ENCODE data around the gene PSPH.
"Not testable (repeated sequence)": the region's sequence is repeated elsewhere in the genome, so short reads cannot be mapped to it uniquely, and the experiment has no call there.

Gene PSPH

GRCh38 chr7:56077681-56078080 is 26.4 kb upstream of the PSPH start:
- no peak for TF ChIP-seq CTCF (IDR thresholded peaks at IDR 0.05; ENCODE audit: low read length, missing control alignments)
- DNase-seq (ENCODE audit: low read depth), result no peak
- no peak overlapping the region for H3K4me3 ChIP-seq (replicated peaks; ENCODE audit: low read depth, low read length)

DNA sequence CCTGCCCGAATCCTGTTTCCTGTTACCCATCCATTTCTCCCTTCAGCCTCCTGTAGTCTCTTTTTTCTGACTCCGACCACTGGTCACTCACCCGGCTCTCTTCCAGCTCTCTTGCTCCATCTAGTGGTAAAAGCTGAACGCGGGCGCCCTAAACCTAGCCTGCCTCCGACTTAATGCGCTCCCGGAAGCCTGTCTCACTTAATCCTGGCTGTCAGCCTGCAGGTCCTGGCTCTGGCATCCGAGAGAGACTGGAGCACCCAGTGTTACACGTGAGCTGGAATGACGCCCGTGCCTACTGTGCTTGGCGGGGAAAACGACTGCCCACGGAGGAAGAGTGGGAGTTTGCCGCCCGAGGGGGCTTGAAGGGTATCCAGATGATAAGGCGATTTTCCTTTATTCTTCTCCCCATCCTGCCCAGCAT is 23.1 kb upstream of the PSPH start:
- H3K4me3 ChIP-seq (replicated peaks; ENCODE audit: low read depth, low read length), result no peak overlapping the region
- TF ChIP-seq CTCF (IDR thresholded peaks at IDR 0.05; ENCODE audit: low read length, missing control alignments), result peak; percentile 88
- peak; percentile 88 for DNase-seq (ENCODE audit: low read depth)

GRCh38 chr7:56066376-56066775 is 15.1 kb upstream of the PSPH start:
- not testable (repeated sequence) for H3K4me3 ChIP-seq (replicated peaks; ENCODE audit: low read depth, low read length); DNase-seq (ENCODE audit: low read depth)

DNA sequence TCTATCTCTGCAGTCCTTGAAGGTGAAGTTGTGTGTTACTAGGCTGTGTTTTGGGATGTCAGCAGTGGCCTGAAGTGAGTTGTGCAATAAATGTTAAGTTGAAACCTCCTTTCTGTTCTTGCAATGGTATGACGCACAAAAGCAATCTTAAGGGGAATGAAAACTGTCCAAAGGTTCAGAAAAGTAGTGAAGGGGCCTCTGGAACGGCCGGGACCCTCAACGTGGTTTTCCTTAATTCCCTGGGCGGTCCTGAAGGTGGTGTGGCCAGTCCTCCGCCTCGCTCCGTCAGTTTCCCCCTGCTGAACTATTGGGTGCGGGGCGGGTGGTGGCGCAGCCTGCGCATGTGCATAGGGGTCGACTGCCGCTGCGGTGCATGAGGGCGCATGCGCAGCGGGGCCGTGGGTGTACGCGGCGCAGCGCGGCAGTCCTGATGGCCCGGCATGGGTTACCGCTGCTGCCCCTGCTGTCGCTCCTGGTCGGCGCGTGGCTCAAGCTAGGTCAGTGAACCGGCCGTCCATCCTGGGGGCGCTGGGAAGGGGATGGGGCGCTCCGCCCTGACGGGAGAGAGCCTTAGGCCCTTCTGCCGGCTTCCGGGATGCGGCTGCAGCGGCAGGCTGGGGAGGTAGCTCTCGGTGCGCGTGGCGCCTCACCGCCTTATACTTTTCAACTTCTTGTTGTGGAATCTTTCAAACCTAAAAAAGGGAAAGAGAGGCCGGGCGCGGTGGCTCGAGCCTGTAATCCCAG is 12.8 kb upstream of the PSPH start, which contains the start of gene SUMF2:
Gene SUMF2, plus strand, starts transcription at position 405 of the 744 bp plus-strand sequence. Its CDS starts 26 bp downstream, at position 431.
- peak; percentile 5 for TF ChIP-seq CTCF (IDR thresholded peaks at IDR 0.05; ENCODE audit: low read length, missing control alignments)
- peak within 1 kb of the TSS; percentile 92 for H3K4me3 ChIP-seq (replicated peaks; ENCODE audit: low read depth, low read length)
- peak; percentile 88 for DNase-seq (ENCODE audit: low read depth)

GRCh38 chr7:56063500-56063881 is 12.2 kb upstream of the PSPH start:
- no peak for DNase-seq (ENCODE audit: low read depth)
- H3K4me3 ChIP-seq (replicated peaks; ENCODE audit: low read depth, low read length), result no peak overlapping the region
- TF ChIP-seq CTCF (IDR thresholded peaks at IDR 0.05; ENCODE audit: low read length, missing control alignments), result no peak

DNA sequence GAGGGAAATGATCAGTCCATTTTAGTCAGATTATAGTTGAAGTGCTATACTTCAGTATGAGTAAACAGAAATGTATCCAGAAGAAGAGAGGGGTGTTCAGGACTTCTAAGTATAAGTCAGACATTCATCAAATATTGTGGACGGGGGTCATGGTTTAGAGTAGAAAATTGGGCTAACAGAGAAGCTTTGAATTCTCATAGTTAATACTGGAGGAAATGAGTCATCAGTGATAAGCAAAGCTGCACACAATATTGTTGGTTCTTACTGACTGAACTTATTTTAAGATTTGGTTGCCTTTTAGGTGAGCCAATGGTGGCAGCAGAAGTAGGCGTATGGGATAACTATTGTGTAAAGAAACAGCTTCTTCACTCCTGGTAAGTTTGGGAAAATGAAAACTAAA is 11.1 kb upstream of the PSPH start:
- peak; percentile 73 for DNase-seq (ENCODE audit: low read depth)
- TF ChIP-seq CTCF (IDR thresholded peaks at IDR 0.05; ENCODE audit: low read length, missing control alignments), result no peak
- no peak overlapping the region for H3K4me3 ChIP-seq (replicated peaks; ENCODE audit: low read depth, low read length)

- no peak overlapping the region for H3K4me3 ChIP-seq (replicated peaks; ENCODE audit: low read depth, low read length)
- no peak for DNase-seq (ENCODE audit: low read depth)
- no peak for TF ChIP-seq CTCF (IDR thresholded peaks at IDR 0.05; ENCODE audit: low read length, missing control alignments)
These were observed 2.7 kb upstream of the PSPH start for GRCh38 chr7:56053993-56054392.
